ENCODE data around the gene PNMA6E. TPM values are rescaled to one million over a fixed set of nuclear protein-coding genes. Genes with fewer than 3 reads are reported as not detected.

PNMA6E gene
- total and polyA plus RNA-seq, 2 donors (not counting 1 experiment from before 2014, with no cell fraction given) = not detected

DNA sequence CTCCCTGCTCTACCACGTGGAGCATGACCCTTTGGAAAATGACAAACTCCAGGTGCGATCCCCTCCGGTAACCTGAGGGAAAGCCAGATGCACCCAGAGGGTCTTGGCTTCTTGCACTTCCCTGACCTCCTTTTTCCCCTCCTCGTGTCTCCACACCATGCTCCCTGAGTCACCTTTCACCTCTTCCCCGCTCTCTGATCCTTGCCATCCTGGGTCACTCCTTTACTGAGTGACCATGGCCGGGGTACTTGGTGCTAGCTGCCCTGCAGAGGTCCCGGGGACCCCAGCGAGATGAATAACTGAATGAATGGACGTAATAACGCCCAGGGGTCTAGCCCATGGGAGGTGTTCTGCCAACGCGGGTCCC lies 9.7 kb upstream of the PNMA6E start:
- Histone ChIP-seq H3K4me3 (ENCODE audit: control extremely low read depth in 1 of 5, extremely low read depth in 1 of 5, insufficient read depth in 1 of 5, low read depth in 2 of 5, low read length in 4 of 5) (peak overlapping the region in 3 of 5 experiments; percentile 48 to 61 (median 57)), H2AFZ (ENCODE audit: insufficient read depth, low read depth, low read length, poor library complexity, severe bottlenecking) (peak overlapping the region; percentile 64), H3K36me3 (replicated peaks in 1 of 2; ENCODE audit: control extremely low read depth in 1 of 2, control insufficient read depth in 1 of 2, extremely low read depth in 1 of 2, insufficient read depth in 2 of 2, low read length in 1 of 2) (no peaks in the 10 kb centered on the region), H3K9me3 (ENCODE audit: control extremely low read depth in 1 of 3, control insufficient read depth in 2 of 3, insufficient read depth in 1 of 3, low read length in 2 of 3) (no peaks in the 10 kb centered on the region), H3K4me1 (ENCODE audit: control insufficient read depth in 2 of 2, insufficient read depth in 2 of 2, low read length in 2 of 2) (peaks cover 9 to 11% of the 10 kb centered on the region in 2 donors), H4K20me1 (ENCODE audit: control insufficient read depth, insufficient read depth, low read length, poor library complexity, severe bottlenecking) (no peaks in the 10 kb centered on the region), H3K27ac (ENCODE audit: low read length in 2 of 2) (no peak overlapping the region), H3K4me2 (replicated peaks; ENCODE audit: low read depth, low read length, poor library complexity, severe bottlenecking) (peak overlapping the region; percentile 83), H3K9ac (ENCODE audit: low read length) (peak overlapping the region; percentile 68), H3K79me2 (ENCODE audit: control insufficient read depth, insufficient read depth, low read length) (no peaks in the 10 kb centered on the region), H3K27me3 (replicated peaks in 1 of 4; ENCODE audit: control extremely low read depth in 1 of 4, control insufficient read depth in 3 of 4, insufficient read depth in 4 of 4, low read length in 3 of 4) (no peaks in the 10 kb centered on the region)
- no peak for DNase-seq
- intact Hi-C loops (cut with micrococcal nuclease) = no loop called here
- CTCF ChIA-PET = no interaction called here
- TF ChIP-seq, protein P1, sequence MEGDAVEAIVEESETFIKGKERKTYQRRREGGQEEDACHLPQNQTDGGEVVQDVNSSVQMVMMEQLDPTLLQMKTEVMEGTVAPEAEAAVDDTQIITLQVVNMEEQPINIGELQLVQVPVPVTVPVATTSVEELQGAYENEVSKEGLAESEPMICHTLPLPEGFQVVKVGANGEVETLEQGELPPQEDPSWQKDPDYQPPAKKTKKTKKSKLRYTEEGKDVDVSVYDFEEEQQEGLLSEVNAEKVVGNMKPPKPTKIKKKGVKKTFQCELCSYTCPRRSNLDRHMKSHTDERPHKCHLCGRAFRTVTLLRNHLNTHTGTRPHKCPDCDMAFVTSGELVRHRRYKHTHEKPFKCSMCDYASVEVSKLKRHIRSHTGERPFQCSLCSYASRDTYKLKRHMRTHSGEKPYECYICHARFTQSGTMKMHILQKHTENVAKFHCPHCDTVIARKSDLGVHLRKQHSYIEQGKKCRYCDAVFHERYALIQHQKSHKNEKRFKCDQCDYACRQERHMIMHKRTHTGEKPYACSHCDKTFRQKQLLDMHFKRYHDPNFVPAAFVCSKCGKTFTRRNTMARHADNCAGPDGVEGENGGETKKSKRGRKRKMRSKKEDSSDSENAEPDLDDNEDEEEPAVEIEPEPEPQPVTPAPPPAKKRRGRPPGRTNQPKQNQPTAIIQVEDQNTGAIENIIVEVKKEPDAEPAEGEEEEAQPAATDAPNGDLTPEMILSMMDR (IDR thresholded peaks at IDR 0.05) = no peak
- no peak for TF ChIP-seq EZH2 (IDR thresholded peaks at IDR 0.05; ENCODE audit: borderline replicate concordance, insufficient read depth, low read depth, low read length, poor library complexity, severe bottlenecking)
- peaks cover 8% of the 10 kb centered on the region for H3K4me1 Mint-ChIP-seq
- H3K27ac Mint-ChIP-seq = no peak overlapping the region
- no peaks in the 10 kb centered on the region for H3K27me3 Mint-ChIP-seq
- ATAC-seq (ENCODE audit: low read depth) = no peak
- WGBS (ENCODE audit: insufficient coverage) = 63% methylated on average over 8 of the region's 12 CpGs
- POLR2A ChIA-PET = no interaction called here
- no peaks in the 10 kb centered on the region for H3K9me3 Mint-ChIP-seq (ENCODE audit: insufficient read depth)
- H3K4me3 Mint-ChIP-seq = peak overlapping the region; percentile 81

DNA sequence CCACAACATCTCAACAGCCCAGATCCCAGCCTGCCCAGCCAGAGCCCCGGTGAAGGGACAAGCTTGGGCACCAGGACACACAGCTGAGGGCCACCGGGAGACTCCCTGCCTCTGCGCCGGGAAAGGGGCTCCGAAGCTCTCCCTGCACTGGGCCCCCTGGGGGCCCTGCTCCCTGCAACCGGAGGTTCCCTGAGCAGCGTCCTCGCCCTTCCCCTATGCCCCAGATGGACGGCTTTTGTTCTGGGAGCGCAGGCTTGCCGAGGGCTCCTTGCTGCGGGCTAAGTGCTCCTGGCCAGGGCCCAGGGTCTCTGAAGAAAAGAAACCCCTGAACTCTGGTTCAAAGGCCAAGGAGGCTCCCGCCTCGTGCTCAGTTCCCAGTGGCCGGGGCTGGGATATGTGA lies 9.2 kb upstream of the PNMA6E start:
- H3K36me3 ChIP-seq (replicated peaks in 1 of 2; ENCODE audit: control extremely low read depth in 1 of 2, control insufficient read depth in 1 of 2, extremely low read depth in 1 of 2, insufficient read depth in 2 of 2, low read length in 1 of 2) = no peaks in the 10 kb centered on the region
- no peak overlapping the region for H3K4me3 ChIP-seq (ENCODE audit: control extremely low read depth in 1 of 5, extremely low read depth in 1 of 5, insufficient read depth in 1 of 5, low read depth in 2 of 5, low read length in 4 of 5)
- no peak overlapping the region for H2AFZ ChIP-seq (ENCODE audit: insufficient read depth, low read depth, low read length, poor library complexity, severe bottlenecking)
- H3K79me2 ChIP-seq (ENCODE audit: control insufficient read depth, insufficient read depth, low read length) = no peaks in the 10 kb centered on the region
- ChIA-PET CTCF (no interaction called here), POLR2A (no interaction called here)
- TF ChIP-seq EZH2 (IDR thresholded peaks at IDR 0.05; ENCODE audit: borderline replicate concordance, insufficient read depth, low read depth, low read length, poor library complexity, severe bottlenecking) = no peak
- TF ChIP-seq, protein P1 (IDR thresholded peaks at IDR 0.05) = no peak
- Mint-ChIP-seq H3K9me3 (ENCODE audit: insufficient read depth) (no peaks in the 10 kb centered on the region), H3K4me1 (peaks cover 8% of the 10 kb centered on the region), H3K27me3 (no peaks in the 10 kb centered on the region), H3K27ac (no peak overlapping the region), H3K4me3 (no peak overlapping the region)
- no peak overlapping the region for H3K9ac ChIP-seq (ENCODE audit: low read length)
- no peaks in the 10 kb centered on the region for H3K27me3 ChIP-seq (replicated peaks in 1 of 4; ENCODE audit: control extremely low read depth in 1 of 4, control insufficient read depth in 3 of 4, insufficient read depth in 4 of 4, low read length in 3 of 4)
- H4K20me1 ChIP-seq (ENCODE audit: control insufficient read depth, insufficient read depth, low read length, poor library complexity, severe bottlenecking) = no peaks in the 10 kb centered on the region
- H3K4me1 ChIP-seq (ENCODE audit: control insufficient read depth in 2 of 2, insufficient read depth in 2 of 2, low read length in 2 of 2) = peaks cover 9 to 11% of the 10 kb centered on the region in 2 donors
- intact Hi-C loops (cut with micrococcal nuclease) = no loop called here
- ATAC-seq (ENCODE audit: low read depth) (no peak), DNase-seq (no peak)
- H3K4me2 ChIP-seq (replicated peaks; ENCODE audit: low read depth, low read length, poor library complexity, severe bottlenecking) = no peak overlapping the region
- no peak overlapping the region for H3K27ac ChIP-seq (ENCODE audit: low read length in 2 of 2)
- WGBS (ENCODE audit: insufficient coverage) = 98% methylated on average over 7 of the region's 15 CpGs
- no peaks in the 10 kb centered on the region for H3K9me3 ChIP-seq (ENCODE audit: control extremely low read depth in 1 of 3, control insufficient read depth in 2 of 3, insufficient read depth in 1 of 3, low read length in 2 of 3)

Data from B cell (primary cell).